ENCODE measurements around the gene SCFD2.

Gene SCFD2

GRCh38 chr4:52932591-52933470 lies 433.0 kb downstream of the SCFD2 start:
- H3K4me3 Mint-ChIP-seq = no peak overlapping the region
- ATAC-seq = no peak
- peaks cover 50% of the 10 kb centered on the region for H3K36me3 Mint-ChIP-seq
- no peaks in the 10 kb centered on the region for H3K9me3 Mint-ChIP-seq
- H3K27me3 Mint-ChIP-seq = no peaks in the 10 kb centered on the region
- H3K4me1 Mint-ChIP-seq = no peaks in the 10 kb centered on the region
- H3K27ac Mint-ChIP-seq = no peak overlapping the region

DNA sequence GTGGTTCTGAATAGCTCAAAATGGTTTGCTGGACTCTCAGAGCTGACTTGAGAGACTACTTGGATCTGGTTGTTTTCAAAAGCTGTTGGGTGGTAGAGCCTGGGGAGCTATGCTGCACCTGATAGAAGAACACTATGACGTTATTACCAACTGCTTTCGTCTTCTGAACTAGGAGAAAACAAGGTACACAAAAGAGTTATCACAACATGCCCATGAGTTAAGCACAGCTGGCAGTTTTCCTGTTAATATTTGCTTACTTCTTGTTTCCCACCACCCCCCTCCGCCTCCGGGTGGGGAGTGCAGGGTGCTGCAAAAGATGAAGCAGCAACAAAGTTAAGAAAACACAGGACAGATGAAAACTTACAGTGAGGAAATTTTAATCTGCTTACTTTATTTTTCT lies 434.6 kb downstream of the SCFD2 start:
- Mint-ChIP-seq H3K4me3 (no peak overlapping the region), H3K27me3 (no peaks in the 10 kb centered on the region), H3K36me3 (peaks cover 36% of the 10 kb centered on the region), H3K4me1 (no peaks in the 10 kb centered on the region), H3K27ac (no peak overlapping the region), H3K9me3 (no peaks in the 10 kb centered on the region)
- no peak for ATAC-seq

- H3K9me3 Mint-ChIP-seq = no peaks in the 10 kb centered on the region
- H3K36me3 Mint-ChIP-seq = peaks cover 19% of the 10 kb centered on the region
- no peak overlapping the region for H3K4me3 Mint-ChIP-seq
- no peak for ATAC-seq
- no peaks in the 10 kb centered on the region for H3K4me1 Mint-ChIP-seq
- no peak overlapping the region for H3K27ac Mint-ChIP-seq
- no peaks in the 10 kb centered on the region for H3K27me3 Mint-ChIP-seq
Measured at GRCh38 chr4:52926196-52926974, 439.5 kb downstream of the SCFD2 start.

DNA sequence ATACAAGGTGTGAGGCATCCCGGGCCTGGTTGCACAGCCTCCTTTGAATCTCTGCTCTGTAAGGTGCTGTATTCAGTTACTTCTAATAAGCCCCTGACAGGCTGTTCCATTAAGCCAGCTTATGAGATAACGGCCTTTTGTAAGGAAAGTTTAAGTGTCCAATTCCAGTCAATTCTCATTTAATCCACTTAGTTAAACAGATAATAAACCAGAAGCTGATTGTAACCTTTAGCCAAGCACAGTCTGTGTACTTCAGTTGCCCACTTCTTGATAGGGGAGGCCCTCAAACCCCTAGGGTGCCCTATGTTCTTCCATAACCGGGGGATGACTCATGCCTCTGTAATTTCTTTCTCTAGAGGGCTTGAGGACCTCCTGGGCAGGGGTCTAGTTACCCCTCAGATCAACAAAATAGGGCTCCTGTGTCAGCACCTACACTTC lies 440.3 kb downstream of the SCFD2 start:
- ATAC-seq = peak; percentile 36
- H3K4me1 Mint-ChIP-seq = no peaks in the 10 kb centered on the region
- H3K9me3 Mint-ChIP-seq = no peaks in the 10 kb centered on the region
- peaks cover 18% of the 10 kb centered on the region for H3K36me3 Mint-ChIP-seq
- H3K27ac Mint-ChIP-seq = no peak overlapping the region
- no peaks in the 10 kb centered on the region for H3K27me3 Mint-ChIP-seq
- H3K4me3 Mint-ChIP-seq = no peak overlapping the region

GRCh38 chr4:52919461-52919860 lies 446.4 kb downstream of the SCFD2 start:
- Mint-ChIP-seq H3K4me3 (no peak overlapping the region), H3K9me3 (no peaks in the 10 kb centered on the region), H3K4me1 (no peaks in the 10 kb centered on the region)

DNA sequence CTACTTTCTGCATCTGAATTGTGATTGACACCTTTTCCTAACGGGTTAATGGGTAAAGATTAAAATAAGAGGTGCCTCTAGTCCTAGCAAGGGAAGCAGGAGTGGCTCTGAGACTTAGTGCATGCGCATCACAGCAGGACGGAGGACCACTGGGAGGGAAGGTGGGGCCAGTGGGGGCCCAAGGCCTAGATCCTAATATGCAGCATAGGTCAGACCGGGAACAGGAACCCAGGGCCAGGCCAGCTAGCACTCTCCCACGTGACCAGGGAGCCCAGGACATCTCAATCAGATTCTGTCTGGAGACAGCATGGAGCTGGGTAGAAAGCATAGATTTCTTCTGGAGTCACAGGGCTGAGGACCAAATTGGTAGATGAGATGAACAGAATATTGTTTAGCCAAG lies 448.0 kb downstream of the SCFD2 start:
- H3K27me3 Mint-ChIP-seq = no peaks in the 10 kb centered on the region

More at GRCh38 chr4:52919461-52919860, 446.4 kb downstream of the SCFD2 start:
- Mint-ChIP-seq H3K36me3 (peaks cover 19% of the 10 kb centered on the region), H3K27ac (no peak overlapping the region), H3K27me3 (no peaks in the 10 kb centered on the region)
- ATAC-seq = no peak

GRCh38 chr4:52915730-52916300 lies 450.0 kb downstream of the SCFD2 start:
- H3K9me3 Mint-ChIP-seq = no peaks in the 10 kb centered on the region
- no peak overlapping the region for H3K27ac Mint-ChIP-seq
- no peaks in the 10 kb centered on the region for H3K4me1 Mint-ChIP-seq
- no peak overlapping the region for H3K4me3 Mint-ChIP-seq
- ATAC-seq = no peak
- H3K27me3 Mint-ChIP-seq = no peaks in the 10 kb centered on the region
- peaks cover 26% of the 10 kb centered on the region for H3K36me3 Mint-ChIP-seq

More for the DNA sequence above, 448.0 kb downstream of the SCFD2 start:
- Mint-ChIP-seq H3K9me3 (no peaks in the 10 kb centered on the region), H3K4me1 (no peaks in the 10 kb centered on the region), H3K36me3 (peaks cover 19% of the 10 kb centered on the region), H3K27ac (no peak overlapping the region), H3K4me3 (no peak overlapping the region)
- no peak for ATAC-seq

DNA sequence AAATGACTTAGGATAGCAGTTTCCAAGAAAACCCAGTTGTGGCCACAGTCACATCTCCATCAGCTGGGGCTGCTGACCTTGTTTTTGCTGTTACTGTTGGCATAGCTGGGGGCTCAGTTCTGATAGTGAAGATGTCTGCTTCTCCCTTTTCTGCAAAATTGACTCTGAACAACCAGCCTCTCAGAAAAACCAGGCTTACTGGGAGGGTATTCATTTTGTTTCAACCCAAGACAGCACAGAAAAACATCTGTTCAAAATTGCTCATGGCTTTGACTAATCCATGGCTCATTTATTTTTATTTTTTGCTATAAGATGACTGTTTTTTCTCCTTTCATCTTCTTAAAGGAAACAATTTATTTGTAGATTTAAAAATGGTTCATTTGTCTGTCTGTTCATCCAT lies 450.7 kb downstream of the SCFD2 start:
- H3K4me3 Mint-ChIP-seq = no peak overlapping the region
- no peaks in the 10 kb centered on the region for H3K4me1 Mint-ChIP-seq
- H3K27ac Mint-ChIP-seq = no peak overlapping the region
- H3K9me3 Mint-ChIP-seq = no peaks in the 10 kb centered on the region
- no peaks in the 10 kb centered on the region for H3K27me3 Mint-ChIP-seq
- H3K36me3 Mint-ChIP-seq = peaks cover 20% of the 10 kb centered on the region
- no peak for ATAC-seq

DNA sequence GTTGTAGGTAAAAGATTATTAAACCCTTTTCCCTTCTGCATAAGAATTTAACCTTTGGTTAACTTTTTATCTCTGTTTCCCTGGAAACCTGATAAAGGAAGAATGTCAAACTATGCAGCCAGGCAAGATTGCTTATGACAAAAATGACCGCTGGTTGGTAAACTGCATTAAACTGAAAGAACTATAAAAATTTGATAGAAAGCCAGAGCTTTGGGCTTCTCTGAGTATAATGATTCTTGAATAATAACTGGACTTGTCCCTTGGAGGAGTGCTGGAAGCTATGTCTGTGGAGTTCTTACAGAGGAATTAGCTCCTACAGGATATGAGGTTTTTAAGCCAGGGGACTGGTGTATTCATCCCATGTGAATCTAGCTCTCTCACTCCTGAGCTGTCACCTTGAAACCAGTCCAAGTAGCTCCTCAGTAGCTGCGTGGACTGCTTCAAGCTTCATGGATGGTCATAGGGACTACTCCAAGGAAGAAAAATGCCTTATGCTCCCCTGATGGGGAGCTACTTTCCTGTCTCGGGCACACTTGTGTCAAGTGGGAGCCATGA lies 451.7 kb downstream of the SCFD2 start:
- H3K9me3 Mint-ChIP-seq = no peaks in the 10 kb centered on the region
- H3K27me3 Mint-ChIP-seq = no peaks in the 10 kb centered on the region
- H3K4me3 Mint-ChIP-seq = no peak overlapping the region
- H3K27ac Mint-ChIP-seq = no peak overlapping the region
- H3K36me3 Mint-ChIP-seq = peaks cover 15% of the 10 kb centered on the region
- ATAC-seq = no peak
- no peaks in the 10 kb centered on the region for H3K4me1 Mint-ChIP-seq

GRCh38 chr4:52912608-52913007 lies 453.3 kb downstream of the SCFD2 start:
- no peak for ATAC-seq
- Mint-ChIP-seq H3K27me3 (no peaks in the 10 kb centered on the region), H3K36me3 (peaks cover 24% of the 10 kb centered on the region), H3K4me3 (no peak overlapping the region), H3K9me3 (no peaks in the 10 kb centered on the region), H3K27ac (no peak overlapping the region), H3K4me1 (no peaks in the 10 kb centered on the region)

DNA sequence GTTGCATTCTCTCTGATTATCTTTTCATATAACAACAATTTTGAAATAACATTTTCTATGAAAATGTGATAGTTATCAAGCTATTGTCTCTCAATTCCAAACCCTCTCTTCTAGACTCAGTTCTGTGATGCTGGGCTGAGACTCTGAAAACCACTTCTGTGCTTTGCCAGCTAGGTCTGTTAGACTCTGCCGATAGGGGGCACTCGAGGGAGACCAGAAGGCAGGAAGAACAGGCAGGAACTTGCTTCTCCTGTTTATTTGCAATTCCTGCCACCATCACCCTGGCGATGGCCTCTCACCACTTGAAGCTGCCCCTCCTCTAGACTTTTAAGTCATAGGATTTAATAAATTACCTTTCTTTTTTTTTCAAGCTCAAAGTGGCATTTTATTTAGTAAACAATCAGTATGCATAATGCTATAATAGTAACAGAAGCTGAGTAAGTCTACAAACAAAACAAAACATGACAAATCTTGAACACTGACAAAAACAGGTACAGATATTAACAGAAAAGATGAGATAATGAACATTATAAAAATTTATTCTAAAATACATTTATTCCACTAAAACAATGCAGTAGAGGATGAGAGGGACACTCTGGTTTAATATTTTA lies 454.1 kb downstream of the SCFD2 start:
- Mint-ChIP-seq H3K9me3 (no peaks in the 10 kb centered on the region), H3K36me3 (peaks cover 32% of the 10 kb centered on the region), H3K4me3 (no peak overlapping the region), H3K27me3 (no peaks in the 10 kb centered on the region), H3K4me1 (no peaks in the 10 kb centered on the region), H3K27ac (no peak overlapping the region)
- no peak for ATAC-seq

- no peaks in the 10 kb centered on the region for H3K4me1 Mint-ChIP-seq
- no peaks in the 10 kb centered on the region for H3K27me3 Mint-ChIP-seq
- H3K27ac Mint-ChIP-seq = no peak overlapping the region
- no peak overlapping the region for H3K4me3 Mint-ChIP-seq
- H3K9me3 Mint-ChIP-seq = no peaks in the 10 kb centered on the region
- peaks cover 49% of the 10 kb centered on the region for H3K36me3 Mint-ChIP-seq
- ATAC-seq = no peak
Measured at GRCh38 chr4:52910115-52910514, 455.7 kb downstream of the SCFD2 start.

GRCh38 chr4:52907510-52907909 lies 458.4 kb downstream of the SCFD2 start:
- Mint-ChIP-seq H3K36me3 (peaks cover 73% of the 10 kb centered on the region), H3K9me3 (no peaks in the 10 kb centered on the region), H3K27me3 (no peaks in the 10 kb centered on the region), H3K4me1 (no peaks in the 10 kb centered on the region), H3K4me3 (no peak overlapping the region), H3K27ac (no peak overlapping the region)
- no peak for ATAC-seq

- no peak overlapping the region for H3K4me3 Mint-ChIP-seq
- no peaks in the 10 kb centered on the region for H3K27me3 Mint-ChIP-seq
- no peak overlapping the region for H3K27ac Mint-ChIP-seq
- H3K36me3 Mint-ChIP-seq = peaks cover 85% of the 10 kb centered on the region
- no peak for ATAC-seq
- no peaks in the 10 kb centered on the region for H3K4me1 Mint-ChIP-seq
- no peaks in the 10 kb centered on the region for H3K9me3 Mint-ChIP-seq
Measured at GRCh38 chr4:52904421-52904820, 461.4 kb downstream of the SCFD2 start.

DNA sequence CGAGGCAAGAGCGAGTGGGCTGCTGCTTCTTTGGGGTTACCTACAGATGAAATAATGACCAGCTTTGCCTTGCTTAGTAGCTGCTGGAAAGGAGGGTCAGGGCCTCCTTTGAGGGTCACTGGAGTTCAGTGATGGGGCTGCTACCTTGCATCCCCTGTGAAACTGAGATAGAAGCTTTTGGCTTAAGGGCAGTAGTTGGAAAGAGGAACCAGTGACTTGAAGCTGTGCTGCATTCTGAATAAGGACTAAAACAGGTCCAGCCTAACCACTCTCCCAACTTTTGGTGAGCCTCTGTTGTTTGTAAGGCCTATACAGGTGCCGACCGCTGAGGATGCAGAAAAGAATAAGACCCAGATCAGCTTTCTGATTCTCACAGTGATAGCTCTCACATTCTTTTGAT lies 462.6 kb downstream of the SCFD2 start:
- Mint-ChIP-seq H3K4me3 (no peak overlapping the region), H3K4me1 (no peaks in the 10 kb centered on the region), H3K27ac (no peak overlapping the region), H3K9me3 (peaks cover 4% of the 10 kb centered on the region), H3K36me3 (peaks cover 84% of the 10 kb centered on the region), H3K27me3 (no peaks in the 10 kb centered on the region)
- ATAC-seq = no peak
